Activated CD4-positive, CD25-positive, alpha-beta regulatory T cell (primary cell): ENCODE results near the gene SF3B1.
"Not testable (repeated sequence)": the region's sequence is repeated elsewhere in the genome, so short reads cannot be mapped to it uniquely, and the experiment has no call there.

Experiments
- DNase-seq, 4 experiments: peaks; one replicate each; lab custom pipeline; 2025; lab: John Stamatoyannopoulos, UW

The SF3B1 gene

DNA sequence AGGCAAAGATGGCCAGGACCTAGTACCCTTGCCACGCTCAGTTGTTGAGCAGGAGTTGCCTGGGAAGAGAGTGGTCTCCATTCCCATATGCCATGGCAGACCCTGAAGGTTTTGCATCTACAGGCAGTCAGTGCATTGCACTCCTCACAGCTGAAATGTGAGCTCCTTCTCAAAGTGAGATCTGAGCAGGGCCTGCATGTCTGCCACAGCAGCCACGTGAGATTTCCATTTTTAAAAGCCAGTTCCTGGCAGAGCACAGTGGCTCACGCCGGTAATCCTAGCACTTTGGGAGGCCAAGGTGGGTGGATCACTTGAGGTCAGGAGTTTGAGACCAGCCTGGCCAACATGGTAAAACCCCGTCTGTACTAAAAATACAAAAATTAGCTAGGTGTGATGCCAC, 90.9 kb downstream of the SF3B1 start:
- not testable (repeated sequence) for DNase-seq

GRCh38 chr2:197340591-197340990, 94.2 kb downstream of the SF3B1 start:
- no peak for DNase-seq
